B cell (primary cell): ENCODE measurements around the gene SERPINB12. TPM values are rescaled to one million over a fixed set of nuclear protein-coding genes. Genes with fewer than 3 reads are reported as not detected.

Experiments used
- ATAC-seq: fragments of 200-7000 bp; cut with Tn5 transposase; one replicate; pipeline ENCODE4 v1.10.0; 2021; ENCODE audit warnings: low read depth, mild to moderate bottlenecking, moderate number of reproducible peaks, moderate library complexity
- CTCF ChIA-PET: fragments of 350-600 bp; sonication (Branson Sonifier 250); formaldehyde crosslinking; loops from one replicate; lab custom pipeline; 2021; ENCODE audit warnings: antibody characterized with exemption, inconsistent platforms; lab: Charles Lee
- POLR2A ChIA-PET: fragments of 350-600 bp; sonication (Branson Sonifier 250); formaldehyde crosslinking; loops from one replicate; lab custom pipeline; 2021; ENCODE audit warnings: antibody characterized with exemption; lab: Charles Lee
- DNase-seq: peaks from one replicate; pipeline ENCODE4 v3.0.0; 2013
- H2AFZ ChIP-seq: 2 replicates; pipeline ENCODE4 v1.6.1; 2012; ENCODE audit warnings: mild to moderate bottlenecking, low read depth, low read length; ENCODE audit not compliant: insufficient read depth, poor library complexity, severe bottlenecking
- H3K27ac ChIP-seq, 2 donors: 1 replicate in 1 of 2; 2 replicates in 1 of 2; pipeline ENCODE4 v1.5.1; 2012 to 2013; ENCODE audit warnings: low read length in 2 of 2, mild to moderate bottlenecking in 2 of 2, moderate library complexity in 1 of 2
- H3K27me3 ChIP-seq, 4 experiments: fragments of 200-600 bp in 1 of 4; sonication (generic) in 1 of 4; replicated peaks in 1 of 4; 1 replicate in 2 of 4; 2 replicates in 2 of 4; pipeline versions ENCODE4 v1.6.1 to v1.7.0; 2013 to 2016; ENCODE audit warnings: low read length in 3 of 4, mild to moderate bottlenecking in 2 of 4, mixed read lengths in 1 of 4, moderate library complexity in 1 of 4; ENCODE audit not compliant: insufficient read depth in 4 of 4, control insufficient read depth in 3 of 4; ENCODE audit errors: control extremely low read depth in 1 of 4
- H3K36me3 ChIP-seq, 2 experiments: replicated peaks in 1 of 2; 1 replicate in 1 of 2; 2 replicates in 1 of 2; pipeline versions ENCODE4 v1.6.1 to v1.7.1; 2013; ENCODE audit warnings: low read length in 1 of 2; ENCODE audit not compliant: insufficient read depth in 2 of 2, control insufficient read depth in 1 of 2; ENCODE audit errors: control extremely low read depth in 1 of 2, extremely low read depth in 1 of 2
- H3K4me1 ChIP-seq, 2 donors: fragments of 200-600 bp in 1 of 2; sonication (generic) in 1 of 2; 1 replicate in 1 of 2; 2 replicates in 1 of 2; pipeline versions ENCODE4 v1.5.1 to v1.6.1; 2013 to 2017; ENCODE audit warnings: low read length in 2 of 2; ENCODE audit not compliant: control insufficient read depth in 2 of 2, insufficient read depth in 2 of 2
- H3K4me2 ChIP-seq: replicated peaks from 2 replicates; pipeline ENCODE3; 2012; ENCODE audit warnings: mild to moderate bottlenecking, low read depth, low read length; ENCODE audit not compliant: poor library complexity, severe bottlenecking
- H3K4me3 ChIP-seq, 5 experiments: fragments of 200-600 bp in 1 of 5; sonication (generic) in 1 of 5; 1 replicate in 3 of 5; 2 replicates in 2 of 5; pipeline versions ENCODE4 v1.5.1 to v1.7.0; 2011 to 2016; ENCODE audit warnings: low read length in 4 of 5, mild to moderate bottlenecking in 4 of 5, low read depth in 2 of 5, control low read depth in 1 of 5, moderate library complexity in 1 of 5; ENCODE audit not compliant: insufficient read depth in 1 of 5; ENCODE audit errors: control extremely low read depth in 1 of 5, extremely low read depth in 1 of 5
- H3K79me2 ChIP-seq: fragments of 200-600 bp; sonication (generic); one replicate; pipeline ENCODE4 v1.6.0; 2016; ENCODE audit warnings: low read length; ENCODE audit not compliant: control insufficient read depth, insufficient read depth
- H3K9ac ChIP-seq: fragments of 200-600 bp; sonication (generic); 2 replicates; pipeline ENCODE4 v1.6.1; 2017; ENCODE audit warnings: mild to moderate bottlenecking, low read length, moderate library complexity
- H3K9me3 ChIP-seq, 3 donors: one replicate each; pipeline versions ENCODE4 v1.6.1 to v1.7.1; 2013; ENCODE audit warnings: low read length in 2 of 3; ENCODE audit not compliant: control insufficient read depth in 2 of 3, insufficient read depth in 1 of 3; ENCODE audit errors: control extremely low read depth in 1 of 3
- H4K20me1 ChIP-seq: 2 replicates; pipeline ENCODE4 v1.6.0; 2012; ENCODE audit warnings: mild to moderate bottlenecking, low read length; ENCODE audit not compliant: insufficient read depth, control insufficient read depth, poor library complexity, severe bottlenecking
- H3K27ac Mint-ChIP-seq: one replicate; pipeline ENCODE4 v1.8.0; 2021; ENCODE audit warnings: mixed read lengths
- H3K27me3 Mint-ChIP-seq: one replicate; pipeline ENCODE4 v1.8.0; 2021; ENCODE audit warnings: mixed read lengths
- H3K4me1 Mint-ChIP-seq: one replicate; pipeline ENCODE4 v1.8.0; 2021; ENCODE audit warnings: mixed read lengths
- H3K4me3 Mint-ChIP-seq: one replicate; pipeline ENCODE4 v1.8.0; 2021; ENCODE audit warnings: mixed read lengths
- H3K9me3 Mint-ChIP-seq: one replicate; pipeline ENCODE4 v1.8.0; 2022; ENCODE audit warnings: mixed read lengths; ENCODE audit not compliant: insufficient read depth
- CTCF ChIP-seq: fragments of 200-600 bp; IDR thresholded peaks from one replicate; pipeline ENCODE4 v1.8.0; 2022; ENCODE audit warnings: antibody characterized with exemption, mild to moderate bottlenecking
- EZH2 ChIP-seq: IDR thresholded peaks from 2 replicates; pipeline ENCODE4 v1.6.1; 2012; ENCODE audit warnings: borderline replicate concordance, low read depth, mild to moderate bottlenecking, moderate library complexity, low read length; ENCODE audit not compliant: insufficient read depth, poor library complexity, severe bottlenecking
- WGBS: methylation state at CpG from one replicate; pipeline ENCODE4 v1.1.5; 2013; ENCODE audit warnings: missing lambda C conversion rate; ENCODE audit not compliant: insufficient coverage; 5-methylcytosine and 5-hydroxymethylcytosine counted together
- intact Hi-C: fragments of 100-400 bp; cut with micrococcal nuclease; formaldehyde crosslinking; loops from one replicate; pipeline ENCODE4 v1.10.0; 2022
- polyA plus RNA-seq: library from polyadenylated mRNA; depleted of rRNA; stranded (reverse); fragments of >200 nt; gene quantifications from 2 replicates; pipeline ENCODE4 v1.2.3, GENCODE V29; 2012
- total RNA-seq, 2 donors: library from RNA; stranded (reverse); fragments of 120-200 nt in 1 of 2; gene quantifications; 1 replicate in 1 of 2; 2 replicates in 1 of 2; pipeline versions ENCODE4 v1.2.3 to v1.2.4, GENCODE V29; 2013 to 2022

The SERPINB12 gene
- total and polyA plus RNA-seq, 2 donors (not counting 1 experiment from before 2014, with no cell fraction given): not detected

DNA sequence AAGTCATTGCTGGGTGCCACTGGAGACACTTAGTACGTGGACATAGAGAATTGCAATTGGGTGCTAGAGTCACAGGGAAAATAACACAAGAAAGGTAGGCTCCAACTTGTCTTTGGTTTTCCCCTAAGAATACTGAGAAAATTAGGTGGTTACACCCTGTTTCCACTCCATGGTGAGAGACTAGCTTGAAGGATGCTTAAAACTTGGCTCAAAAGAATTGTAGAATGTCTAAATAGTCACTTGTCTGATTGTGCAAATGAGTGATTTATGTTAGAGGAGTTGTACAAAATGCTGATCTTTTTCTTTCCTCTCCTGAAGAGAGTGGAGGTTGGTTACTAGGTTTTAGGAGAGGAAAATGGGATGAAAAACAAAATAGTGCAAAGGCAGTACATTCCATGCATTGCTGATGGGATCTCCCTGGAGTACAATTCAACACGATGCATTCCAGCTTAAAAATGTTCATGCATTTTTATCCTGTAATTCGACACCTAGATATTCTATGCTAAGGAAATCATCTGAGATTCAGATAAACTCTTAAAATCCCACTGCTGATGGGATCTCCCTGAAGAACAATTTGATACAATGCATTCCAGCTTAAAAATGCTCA lies 2.2 kb upstream of the SERPINB12 start:
- intact Hi-C loops: no loop called here
- Histone ChIP-seq H3K27me3 (peaks cover 0 to 3% (median 0%) of the 10 kb centered on the region in 4 experiments), H3K36me3 (no peaks in the 10 kb centered on the region), H3K27ac (no peak overlapping the region), H3K4me2 (no peak overlapping the region), H4K20me1 (no peaks in the 10 kb centered on the region), H3K9ac (no peak overlapping the region), H2AFZ (no peak overlapping the region), H3K4me3 (no peak overlapping the region), H3K79me2 (no peaks in the 10 kb centered on the region), H3K4me1 (no peaks in the 10 kb centered on the region), H3K9me3 (no peaks in the 10 kb centered on the region)
- no peak overlapping the region for H3K27ac Mint-ChIP-seq
- CTCF ChIA-PET: no interaction called here
- H3K9me3 Mint-ChIP-seq: no peaks in the 10 kb centered on the region
- H3K4me1 Mint-ChIP-seq: no peaks in the 10 kb centered on the region
- H3K4me3 Mint-ChIP-seq: no peak overlapping the region
- ATAC-seq (no peak), DNase-seq (no peak)
- POLR2A ChIA-PET: no interaction called here
- peaks cover 28% of the 10 kb centered on the region for H3K27me3 Mint-ChIP-seq
- WGBS: 89% methylated on average over 1 of the region's 3 CpGs
- TF ChIP-seq EZH2 (no peak), CTCF (no peak)

GRCh38 chr18:63544017-63544416 lies 1.8 kb downstream of the SERPINB12 start:
- ATAC-seq: no peak
- H3K79me2 ChIP-seq: no peaks in the 10 kb centered on the region
- H4K20me1 ChIP-seq: no peaks in the 10 kb centered on the region
- H3K27ac ChIP-seq: no peak overlapping the region
- TF ChIP-seq EZH2 (no peak), CTCF (no peak)
- no peaks in the 10 kb centered on the region for H3K4me1 ChIP-seq
- Mint-ChIP-seq H3K4me1 (no peaks in the 10 kb centered on the region), H3K9me3 (no peaks in the 10 kb centered on the region), H3K4me3 (no peak overlapping the region), H3K27me3 (peaks cover 26% of the 10 kb centered on the region), H3K27ac (no peak overlapping the region)
- H3K9ac ChIP-seq: no peak overlapping the region
- intact Hi-C loops: no loop called here
- H3K27me3 ChIP-seq: peaks cover 0 to 3% (median 0%) of the 10 kb centered on the region in 4 experiments
- no peak overlapping the region for H3K4me2 ChIP-seq
- H3K4me3 ChIP-seq: no peak overlapping the region
- no peak overlapping the region for H2AFZ ChIP-seq
- H3K36me3 ChIP-seq: no peaks in the 10 kb centered on the region
- ChIA-PET CTCF (interaction anchor here (1.1 kb wide), 1 partner anchor 26 kb away, joined by 3 read pairs; no protein-coding TSS in a partner anchor), POLR2A (no interaction called here)
- no peak for DNase-seq
- H3K9me3 ChIP-seq: no peaks in the 10 kb centered on the region
- no CpG with 5 or more reads among the region's 2 CpGs for WGBS
